Activated naive CD8-positive, alpha-beta T cell (primary cell): Measurements from ENCODE around the gene TMEM150C.

Source experiments
- H3K27ac Mint-ChIP-seq: one replicate; pipeline ENCODE4 v1.8.0; 2021; ENCODE audit warnings: mixed read lengths
- H3K27me3 Mint-ChIP-seq: one replicate; pipeline ENCODE4 v1.8.0; 2021; ENCODE audit warnings: mixed read lengths
- H3K36me3 Mint-ChIP-seq: one replicate; pipeline ENCODE4 v1.8.0; 2021; ENCODE audit warnings: mixed read lengths
- H3K4me1 Mint-ChIP-seq: one replicate; pipeline ENCODE4 v1.8.0; 2021; ENCODE audit warnings: low read depth, mixed read lengths
- H3K4me3 Mint-ChIP-seq: one replicate; pipeline ENCODE4 v1.8.0; 2021; ENCODE audit warnings: mild to moderate bottlenecking, mixed read lengths
- H3K9me3 Mint-ChIP-seq: one replicate; pipeline ENCODE4 v1.8.0; 2021; ENCODE audit warnings: low read depth, mixed read lengths

The TMEM150C gene

GRCh38 chr4:82561786-82562563 is at the start of gene TMEM150C:
TMEM150C (minus strand) TSS chr4:82561988; CDS start chr4:82504657, 57,331 bp downstream.
- peaks cover 12% of the 10 kb centered on the region for H3K4me1 Mint-ChIP-seq
- H3K27me3 Mint-ChIP-seq: peaks cover 42% of the 10 kb centered on the region
- H3K9me3 Mint-ChIP-seq: no peaks in the 10 kb centered on the region
- no peaks in the 10 kb centered on the region for H3K36me3 Mint-ChIP-seq
- H3K4me3 Mint-ChIP-seq: peak within 1 kb of the TSS; percentile 86
- H3K27ac Mint-ChIP-seq: no peak within 1 kb of the TSS

GRCh38 chr4:82611527-82611926 is 49.7 kb upstream of the TMEM150C start:
- H3K27me3 Mint-ChIP-seq: no peaks in the 10 kb centered on the region
- H3K27ac Mint-ChIP-seq: no peak overlapping the region
- H3K36me3 Mint-ChIP-seq: no peaks in the 10 kb centered on the region
- no peak overlapping the region for H3K4me3 Mint-ChIP-seq
- H3K9me3 Mint-ChIP-seq: no peaks in the 10 kb centered on the region
- no peaks in the 10 kb centered on the region for H3K4me1 Mint-ChIP-seq

- no peak overlapping the region for H3K4me3 Mint-ChIP-seq
- H3K36me3 Mint-ChIP-seq: no peaks in the 10 kb centered on the region
- no peaks in the 10 kb centered on the region for H3K9me3 Mint-ChIP-seq
- H3K27ac Mint-ChIP-seq: no peak overlapping the region
- no peaks in the 10 kb centered on the region for H3K4me1 Mint-ChIP-seq
- no peaks in the 10 kb centered on the region for H3K27me3 Mint-ChIP-seq
Observed at GRCh38 chr4:82610041-82610440, 48.3 kb upstream of the TMEM150C start.

- Mint-ChIP-seq H3K27ac (no peak overlapping the region), H3K9me3 (no peaks in the 10 kb centered on the region), H3K4me3 (no peak overlapping the region), H3K4me1 (no peaks in the 10 kb centered on the region), H3K27me3 (no peaks in the 10 kb centered on the region), H3K36me3 (no peaks in the 10 kb centered on the region)
Observed at GRCh38 chr4:82606622-82607021, 44.8 kb upstream of the TMEM150C start.

- no peak overlapping the region for H3K4me3 Mint-ChIP-seq
- no peaks in the 10 kb centered on the region for H3K4me1 Mint-ChIP-seq
- H3K36me3 Mint-ChIP-seq: no peaks in the 10 kb centered on the region
- no peaks in the 10 kb centered on the region for H3K9me3 Mint-ChIP-seq
- peaks cover 2% of the 10 kb centered on the region for H3K27me3 Mint-ChIP-seq
- H3K27ac Mint-ChIP-seq: no peak overlapping the region
Observed at GRCh38 chr4:82604522-82604921, 42.7 kb upstream of the TMEM150C start.

- Mint-ChIP-seq H3K4me1 (no peaks in the 10 kb centered on the region), H3K9me3 (no peaks in the 10 kb centered on the region), H3K36me3 (no peaks in the 10 kb centered on the region), H3K27ac (no peak overlapping the region), H3K27me3 (peaks cover 2% of the 10 kb centered on the region), H3K4me3 (no peak overlapping the region)
Observed at GRCh38 chr4:82601242-82602015, 39.6 kb upstream of the TMEM150C start.

GRCh38 chr4:82599336-82599735 is 37.5 kb upstream of the TMEM150C start:
- Mint-ChIP-seq H3K27ac (no peak overlapping the region), H3K4me3 (no peak overlapping the region), H3K9me3 (no peaks in the 10 kb centered on the region), H3K36me3 (no peaks in the 10 kb centered on the region), H3K4me1 (no peaks in the 10 kb centered on the region), H3K27me3 (peaks cover 2% of the 10 kb centered on the region)

- no peaks in the 10 kb centered on the region for H3K4me1 Mint-ChIP-seq
- peaks cover 7% of the 10 kb centered on the region for H3K27me3 Mint-ChIP-seq
- H3K9me3 Mint-ChIP-seq: no peaks in the 10 kb centered on the region
- H3K4me3 Mint-ChIP-seq: no peak overlapping the region
- no peak overlapping the region for H3K27ac Mint-ChIP-seq
- no peaks in the 10 kb centered on the region for H3K36me3 Mint-ChIP-seq
Observed at GRCh38 chr4:82594456-82594855, 32.7 kb upstream of the TMEM150C start.

- Mint-ChIP-seq H3K27me3 (peaks cover 7% of the 10 kb centered on the region), H3K4me1 (no peaks in the 10 kb centered on the region), H3K36me3 (no peaks in the 10 kb centered on the region), H3K27ac (no peak overlapping the region), H3K9me3 (no peaks in the 10 kb centered on the region), H3K4me3 (no peak overlapping the region)
Observed at GRCh38 chr4:82593411-82593810, 31.6 kb upstream of the TMEM150C start.

- Mint-ChIP-seq H3K27ac (no peak overlapping the region), H3K36me3 (no peaks in the 10 kb centered on the region), H3K9me3 (no peaks in the 10 kb centered on the region), H3K4me3 (no peak overlapping the region), H3K4me1 (no peaks in the 10 kb centered on the region), H3K27me3 (peaks cover 7% of the 10 kb centered on the region)
Observed at GRCh38 chr4:82592639-82593038, 30.9 kb upstream of the TMEM150C start.

GRCh38 chr4:82591592-82591991 is 29.8 kb upstream of the TMEM150C start:
- Mint-ChIP-seq H3K36me3 (no peaks in the 10 kb centered on the region), H3K4me1 (no peaks in the 10 kb centered on the region), H3K9me3 (no peaks in the 10 kb centered on the region), H3K4me3 (no peak overlapping the region), H3K27me3 (peaks cover 7% of the 10 kb centered on the region), H3K27ac (no peak overlapping the region)

- H3K27me3 Mint-ChIP-seq: peaks cover 7% of the 10 kb centered on the region
Observed at GRCh38 chr4:82589756-82590155, 28.0 kb upstream of the TMEM150C start.

GRCh38 chr4:82588771-82589270 is 27.0 kb upstream of the TMEM150C start:
- Mint-ChIP-seq H3K36me3 (no peaks in the 10 kb centered on the region), H3K9me3 (no peaks in the 10 kb centered on the region), H3K4me1 (no peaks in the 10 kb centered on the region), H3K27me3 (peaks cover 6% of the 10 kb centered on the region), H3K4me3 (no peak overlapping the region), H3K27ac (no peak overlapping the region)

More at GRCh38 chr4:82589756-82590155, 28.0 kb upstream of the TMEM150C start:
- Mint-ChIP-seq H3K27ac (no peak overlapping the region), H3K4me1 (no peaks in the 10 kb centered on the region), H3K9me3 (no peaks in the 10 kb centered on the region), H3K4me3 (no peak overlapping the region), H3K36me3 (no peaks in the 10 kb centered on the region)

GRCh38 chr4:82587826-82588540 is 26.2 kb upstream of the TMEM150C start:
- H3K36me3 Mint-ChIP-seq: no peaks in the 10 kb centered on the region
- H3K27ac Mint-ChIP-seq: no peak overlapping the region
- H3K27me3 Mint-ChIP-seq: peaks cover 5% of the 10 kb centered on the region
- no peaks in the 10 kb centered on the region for H3K4me1 Mint-ChIP-seq
- H3K4me3 Mint-ChIP-seq: no peak overlapping the region
- no peaks in the 10 kb centered on the region for H3K9me3 Mint-ChIP-seq
